Keratinocyte (primary cell): ENCODE data around the gene ERCC1. TPM values are rescaled to one million over a fixed set of nuclear protein-coding genes. Genes with fewer than 3 reads are reported as not detected.

Source experiments
- DNase-seq: peaks from one replicate; pipeline ENCODE4 v3.0.0-alpha.2; 2011; ENCODE audit warnings: low read depth, missing footprints, low spot score
- FAIRE-seq: peaks from 2 replicates; lab custom pipeline; 2011; peaks lifted over from hg19 to GRCh38; lab: Jason Lieb, UNC
- H2AFZ ChIP-seq: 2 replicates; pipeline ENCODE4 v1.6.0; 2012; ENCODE audit warnings: low read length, control low read depth, inconsistent platforms; ENCODE audit not compliant: control insufficient read depth
- H3K27ac ChIP-seq: 2 replicates; pipeline ENCODE4 v1.5.1; 2011; ENCODE audit warnings: low read length; ENCODE audit not compliant: control insufficient read depth, insufficient read depth
- H3K27me3 ChIP-seq: 3 replicates; pipeline ENCODE4 v1.6.0; 2011; ENCODE audit warnings: low read length; ENCODE audit not compliant: control insufficient read depth, insufficient read depth; ENCODE audit errors: extremely low read depth
- H3K36me3 ChIP-seq, 2 experiments: 2 replicates in 1 of 2; 3 replicates in 1 of 2; pipeline ENCODE4 v1.5.1; 2011; ENCODE audit warnings: low read length in 2 of 2, mild to moderate bottlenecking in 1 of 2; ENCODE audit not compliant: control insufficient read depth in 2 of 2, insufficient read depth in 2 of 2; ENCODE audit errors: extremely low read depth in 1 of 2
- H3K4me1 ChIP-seq: 3 replicates; pipeline ENCODE4 v1.5.1; 2011; ENCODE audit warnings: low read length; ENCODE audit not compliant: control insufficient read depth, insufficient read depth; ENCODE audit errors: extremely low read depth
- H3K4me2 ChIP-seq: 3 replicates; pipeline ENCODE4 v1.6.0; 2011; ENCODE audit warnings: low read depth, low read length; ENCODE audit not compliant: control insufficient read depth, insufficient read depth; ENCODE audit errors: extremely low read depth
- H3K4me3 ChIP-seq, 3 experiments: fragments of 200-600 bp in 1 of 3; sonication (generic) in 1 of 3; 2 replicates in 2 of 3; 3 replicates in 1 of 3; pipeline ENCODE4 v1.5.1; 2011 to 2016; ENCODE audit warnings: low read length in 3 of 3, mild to moderate bottlenecking in 3 of 3, control low read depth in 2 of 3, inconsistent platforms in 1 of 3, low read depth in 1 of 3, mixed read lengths in 1 of 3, mixed run types in 1 of 3, moderate library complexity in 1 of 3; ENCODE audit not compliant: control insufficient read depth in 2 of 3, insufficient read depth in 2 of 3; ENCODE audit errors: extremely low read depth in 1 of 3
- H3K79me2 ChIP-seq: 2 replicates; pipeline ENCODE4 v1.6.0; 2012; ENCODE audit warnings: low read length; ENCODE audit not compliant: control insufficient read depth, insufficient read depth
- H3K9ac ChIP-seq: 3 replicates; pipeline ENCODE4 v1.6.0; 2011; ENCODE audit warnings: low read length; ENCODE audit not compliant: control insufficient read depth, insufficient read depth; ENCODE audit errors: extremely low read depth
- H3K9me1 ChIP-seq: 3 replicates; pipeline ENCODE4 v1.6.0; 2011; ENCODE audit warnings: low read length; ENCODE audit not compliant: control insufficient read depth, insufficient read depth; ENCODE audit errors: extremely low read depth
- H3K9me3 ChIP-seq: 2 replicates; pipeline ENCODE4 v1.5.1; 2012; ENCODE audit warnings: low read depth, low read length; ENCODE audit not compliant: control insufficient read depth
- H4K20me1 ChIP-seq: 3 replicates; pipeline ENCODE4 v1.6.0; 2011; ENCODE audit warnings: low read length; ENCODE audit not compliant: control insufficient read depth, insufficient read depth; ENCODE audit errors: extremely low read depth
- CTCF ChIP-seq, 3 experiments: IDR thresholded peaks in 1 of 3; conservative IDR thresholded peaks in 1 of 3; optimal IDR thresholded peaks in 1 of 3; 2 replicates in 2 of 3; 3 replicates in 1 of 3; pipeline versions ENCODE3 to v1.5.1; 2011; ENCODE audit warnings: low read length in 3 of 3, mild to moderate bottlenecking in 3 of 3, moderate library complexity in 2 of 3, control low read depth in 1 of 3, inconsistent platforms in 1 of 3; ENCODE audit not compliant: insufficient read depth in 2 of 3; ENCODE audit errors: extremely low read depth in 1 of 3
- EZH2 ChIP-seq: IDR thresholded peaks from one replicate; pipeline ENCODE4 v1.6.1; 2012; ENCODE audit warnings: inconsistent platforms, mild to moderate bottlenecking, low read length, moderate library complexity
- dilution Hi-C: fragments of 300-500 bp; cut with MboI; formaldehyde crosslinking; loops from one replicate; pipeline ENCODE4 v1.7.0; 2020; ENCODE audit warnings: low sequenced_read_pairs; ENCODE audit not compliant: extremely low pct_ligation_motif_present
- polyA minus RNA-seq, 3 experiments: library from RNA; depleted of rRNA, polyadenylated mRNA; stranded (reverse); fragments of >200 nt; gene quantifications; 1 replicate in 1 of 3; 2 replicates in 1 of 3; 3 replicates in 1 of 3; pipeline ENCODE4 v1.2.3, GENCODE V29; 2011
- polyA plus RNA-seq, 5 experiments: library from polyadenylated mRNA; depleted of rRNA in 3 of 5; stranded (reverse) in 3 of 5; stranded (forward) in 1 of 5; unstranded in 1 of 5; fragments of >200 nt; gene quantifications; 1 replicate in 1 of 5; 2 replicates in 3 of 5; 3 replicates in 1 of 5; pipeline versions ENCODE4 v1.2.1 to v1.2.3, GENCODE V29; 2011 to 2012; ENCODE audit warnings: missing spikeins in 2 of 5, low read depth in 1 of 5, low replicate concordance in 1 of 5

Gene ERCC1
- 175 to 250 TPM (median 208 TPM) in 3 replicates for polyA plus RNA-seq
- 82.8 TPM for polyA plus RNA-seq (2011; ENCODE audit: low read depth)
- 164 and 279 TPM in 2 replicates for polyA plus RNA-seq (2011; cell fraction: cytosol; rRNA removed)
- polyA plus RNA-seq (2011; cell fraction: nucleus; rRNA removed), result 216 and 294 TPM in 2 replicates
- polyA plus RNA-seq (2012; ENCODE audit: low replicate concordance), result 116 and 285 TPM in 2 replicates
- 165 to 373 TPM (median 217 TPM) in 3 replicates for polyA minus RNA-seq
- polyA minus RNA-seq (2011; cell fraction: cytosol; rRNA and poly(A)+ RNA removed), result 284 TPM
- 59.1 and 65.1 TPM in 2 replicates for polyA minus RNA-seq (2011; cell fraction: nucleus; rRNA and poly(A)+ RNA removed)

- Histone ChIP-seq H3K9me1 (no peaks in the 10 kb centered on the region), H3K4me3 (peak within 1 kb of the TSS; percentile 86 to 97 (median 91)), H3K4me2 (peak within 1 kb of the TSS; percentile 95), H3K9me3 (no peaks in the 10 kb centered on the region), H3K36me3 (peaks cover 22% of the 10 kb centered on the region in 2 experiments), H3K4me1 (peaks cover 50% of the 10 kb centered on the region), H2AFZ (no peak within 1 kb of the TSS), H3K27ac (peak within 1 kb of the TSS; percentile 95), H4K20me1 (no peaks in the 10 kb centered on the region), H3K9ac (peak within 1 kb of the TSS; percentile 75), H3K79me2 (peaks cover 43% of the 10 kb centered on the region), H3K27me3 (no peaks in the 10 kb centered on the region)
- TF ChIP-seq CTCF (optimal IDR thresholded peaks at IDR 0.05 in 1 of 3, IDR thresholded peaks at IDR 0.05 in 1 of 3, conservative IDR thresholded peaks at IDR 0.05 in 1 of 3; ENCODE audit: extremely low read depth in 1 of 3, insufficient read depth in 2 of 3, low read length in 3 of 3) (no peak), EZH2 (no peak)
- dilution Hi-C loops, result no loop called here
- FAIRE-seq (peak; percentile 20), DNase-seq (peak; percentile 94)
Measured at GRCh38 chr19:45423589-45424190, at the start of gene ERCC1. ERCC1 (minus strand) TSS chr19:45423917; CDS start chr19:45423374, 543 bp downstream.

- dilution Hi-C loops, result no loop called here
- no peak for FAIRE-seq
- Histone ChIP-seq H3K4me3 (no peak overlapping the region), H3K9me3 (no peaks in the 10 kb centered on the region), H3K27ac (no peak overlapping the region), H3K79me2 (no peaks in the 10 kb centered on the region), H3K9ac (no peak overlapping the region), H3K27me3 (no peaks in the 10 kb centered on the region), H3K9me1 (no peaks in the 10 kb centered on the region), H3K4me2 (no peak overlapping the region), H3K36me3 (no peaks in the 10 kb centered on the region), H4K20me1 (no peaks in the 10 kb centered on the region), H2AFZ (no peak overlapping the region), H3K4me1 (peaks cover 18% of the 10 kb centered on the region)
- TF ChIP-seq CTCF (optimal IDR thresholded peaks at IDR 0.05 in 1 of 3, IDR thresholded peaks at IDR 0.05 in 1 of 3, conservative IDR thresholded peaks at IDR 0.05 in 1 of 3; ENCODE audit: extremely low read depth in 1 of 3, insufficient read depth in 2 of 3, low read length in 3 of 3) (no peak), EZH2 (no peak)
- no peak for DNase-seq
Measured at GRCh38 chr19:45473367-45473681, 49.6 kb upstream of the ERCC1 start.
